IPS-18c (cell line): ENCODE measurements around the gene UPK3A.
A peak's percentile ranks its signal among the peaks of the same experiment; 100 is the strongest.
"Not testable (repeated sequence)": the region's sequence is repeated elsewhere in the genome, so short reads cannot be mapped to it uniquely, and the experiment has no call there.

Source experiments
- H3K4me3 ChIP-seq: 2 replicates; pipeline ENCODE4 v1.7.0; 2013; ENCODE audit warnings: low read depth, mild to moderate bottlenecking, low read length, moderate library complexity; ENCODE audit not compliant: insufficient read depth
- H3K9me3 ChIP-seq: one replicate; pipeline ENCODE4 v1.6.1; 2013; ENCODE audit warnings: mild to moderate bottlenecking, low read length, moderate library complexity; ENCODE audit not compliant: control insufficient read depth, insufficient read depth

The UPK3A gene

DNA sequence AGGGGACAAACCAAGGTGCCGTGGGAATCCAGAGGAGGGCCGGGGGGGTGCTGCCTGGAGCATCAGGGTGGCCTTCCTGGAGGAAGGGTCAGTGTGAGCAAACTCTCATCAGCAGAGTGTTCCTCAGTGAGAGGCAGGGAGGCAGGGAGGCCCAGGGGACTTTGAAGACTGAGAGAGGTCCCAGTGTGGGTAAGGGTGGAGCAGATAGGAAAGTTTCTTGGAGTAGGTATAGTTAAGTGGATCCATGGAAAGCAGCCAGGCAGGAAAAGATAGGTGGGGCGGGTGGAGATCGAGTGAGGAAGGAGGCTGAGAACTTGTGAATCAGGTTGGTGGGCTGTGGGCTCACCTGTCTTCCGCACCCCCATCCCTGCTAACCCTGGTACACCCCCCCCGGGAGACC, 9.3 kb downstream of the UPK3A start:
- peaks cover 2% of the 10 kb centered on the region for H3K9me3 ChIP-seq
- no peak overlapping the region for H3K4me3 ChIP-seq

DNA sequence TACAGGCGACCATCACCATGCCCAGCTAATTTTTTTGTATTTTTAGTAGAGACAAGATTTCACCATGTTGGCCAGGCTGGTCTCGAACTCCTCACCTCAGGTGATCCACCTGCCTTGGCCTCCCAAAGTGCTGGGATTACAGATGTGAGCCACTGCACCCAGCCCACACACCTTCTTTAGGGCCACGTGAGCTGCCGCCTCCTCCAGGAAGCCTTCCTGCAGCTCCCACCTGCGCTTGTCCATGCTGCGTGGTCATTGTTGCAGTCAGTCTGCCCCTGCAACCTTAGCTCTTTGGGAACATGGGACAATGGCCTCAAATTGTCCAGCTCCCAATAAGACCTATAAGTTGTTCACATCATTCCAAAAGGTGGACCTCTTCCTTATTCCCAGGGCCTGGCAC, 10.3 kb downstream of the UPK3A start:
- not testable (repeated sequence) for H3K4me3 ChIP-seq, H3K9me3 ChIP-seq

GRCh38 chr22:45295492-45295891, 10.7 kb downstream of the UPK3A start:
- Histone ChIP-seq H3K4me3 (no peak overlapping the region), H3K9me3 (peaks cover 2% of the 10 kb centered on the region)

GRCh38 chr22:45296628-45297297, 12.0 kb downstream of the UPK3A start:
- Histone ChIP-seq H3K9me3 (peaks cover 2% of the 10 kb centered on the region), H3K4me3 (no peak overlapping the region)

DNA sequence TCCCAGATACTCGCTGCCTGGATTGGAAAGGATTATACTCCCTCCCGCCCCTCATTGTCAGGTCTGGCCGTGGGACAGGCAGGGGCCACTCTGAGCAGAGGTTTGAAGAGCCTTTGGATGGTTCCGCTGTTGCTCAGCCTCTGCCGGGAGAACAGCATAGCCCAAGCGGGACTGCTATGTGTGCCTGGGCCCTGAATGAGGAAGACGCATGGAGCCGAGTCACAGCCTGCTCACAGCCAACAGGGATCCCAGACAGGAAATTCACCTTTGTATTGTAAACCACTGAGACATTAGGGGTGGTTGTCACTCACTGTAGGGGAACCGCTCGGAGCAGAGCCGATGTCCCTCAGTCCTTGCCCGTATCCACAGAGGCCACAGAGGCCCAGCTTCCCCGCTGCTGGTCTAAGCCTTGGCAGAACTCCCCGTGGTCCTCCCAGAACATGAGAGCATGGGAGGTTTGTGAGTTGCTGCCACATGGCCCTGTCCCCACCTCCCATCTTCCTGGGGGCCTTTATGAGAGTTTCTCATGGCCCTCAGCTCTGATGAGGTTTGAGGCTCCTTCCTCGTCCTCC, 14.3 kb downstream of the UPK3A start:
- no peaks in the 10 kb centered on the region for H3K9me3 ChIP-seq
- no peak overlapping the region for H3K4me3 ChIP-seq

- Histone ChIP-seq H3K4me3 (no peak overlapping the region), H3K9me3 (no peaks in the 10 kb centered on the region)
These were observed 18.0 kb downstream of the UPK3A start for GRCh38 chr22:45302751-45303150.

GRCh38 chr22:45303181-45303580, 18.4 kb downstream of the UPK3A start:
- no peak overlapping the region for H3K4me3 ChIP-seq
- no peaks in the 10 kb centered on the region for H3K9me3 ChIP-seq

GRCh38 chr22:45304971-45305370, 20.2 kb downstream of the UPK3A start:
- no peaks in the 10 kb centered on the region for H3K9me3 ChIP-seq
- no peak overlapping the region for H3K4me3 ChIP-seq

DNA sequence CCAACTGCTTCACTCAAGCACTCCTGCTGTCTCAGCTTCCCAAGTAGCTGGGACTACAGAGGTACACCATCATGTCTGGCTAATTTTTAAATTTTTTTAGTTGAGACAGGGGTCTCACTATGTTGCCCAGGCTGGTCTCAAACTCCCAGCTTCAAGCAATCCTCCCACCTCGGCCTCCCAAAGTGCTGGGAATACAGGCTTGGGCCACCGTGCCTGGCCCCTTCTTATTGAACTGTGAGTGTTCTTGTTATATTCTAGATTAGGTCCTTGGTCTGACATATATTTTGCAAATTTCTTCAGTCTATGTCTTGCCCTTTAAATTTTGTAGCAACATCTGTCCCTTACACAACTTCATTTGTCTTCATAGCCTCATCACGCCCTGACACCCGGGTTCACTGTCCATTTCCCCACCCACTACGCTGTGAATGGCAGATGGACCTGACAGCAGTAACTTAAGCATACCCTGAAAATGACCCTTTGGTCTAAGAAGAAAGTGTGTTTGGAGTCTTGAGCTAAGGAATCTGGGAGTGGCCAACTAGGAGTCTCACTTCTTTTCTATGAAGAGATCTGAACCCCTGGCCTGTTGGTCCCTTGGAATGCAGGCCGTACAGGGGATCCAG, 20.8 kb downstream of the UPK3A start:
- Histone ChIP-seq H3K9me3 (no peaks in the 10 kb centered on the region), H3K4me3 (no peak overlapping the region)

DNA sequence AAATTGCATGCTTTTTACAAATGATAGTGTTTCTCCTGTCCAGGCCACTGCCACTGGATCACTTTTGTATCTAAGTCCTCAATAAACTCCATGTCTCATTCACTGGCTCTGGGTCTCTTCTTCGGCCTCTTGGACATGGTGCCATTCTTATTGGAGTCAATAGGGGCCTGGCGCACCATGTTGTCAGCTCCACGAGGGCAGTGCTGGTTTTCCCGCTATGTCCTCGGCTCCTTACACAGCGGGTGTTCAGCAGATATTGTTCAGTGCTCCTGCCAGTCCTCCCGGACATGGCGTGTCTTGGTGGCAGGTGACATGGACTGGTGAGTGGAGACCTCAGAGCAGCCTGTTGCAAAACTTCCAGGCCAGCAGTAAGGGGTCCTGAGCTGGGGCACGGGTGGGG, 21.4 kb downstream of the UPK3A start:
- Histone ChIP-seq H3K4me3 (no peak overlapping the region), H3K9me3 (no peaks in the 10 kb centered on the region)

- Histone ChIP-seq H3K4me3 (no peak overlapping the region; the same call in 1 of the 2 replicates), H3K9me3 (no peaks in the 10 kb centered on the region)
These were observed 23.7 kb downstream of the UPK3A start for GRCh38 chr22:45308391-45308956.

DNA sequence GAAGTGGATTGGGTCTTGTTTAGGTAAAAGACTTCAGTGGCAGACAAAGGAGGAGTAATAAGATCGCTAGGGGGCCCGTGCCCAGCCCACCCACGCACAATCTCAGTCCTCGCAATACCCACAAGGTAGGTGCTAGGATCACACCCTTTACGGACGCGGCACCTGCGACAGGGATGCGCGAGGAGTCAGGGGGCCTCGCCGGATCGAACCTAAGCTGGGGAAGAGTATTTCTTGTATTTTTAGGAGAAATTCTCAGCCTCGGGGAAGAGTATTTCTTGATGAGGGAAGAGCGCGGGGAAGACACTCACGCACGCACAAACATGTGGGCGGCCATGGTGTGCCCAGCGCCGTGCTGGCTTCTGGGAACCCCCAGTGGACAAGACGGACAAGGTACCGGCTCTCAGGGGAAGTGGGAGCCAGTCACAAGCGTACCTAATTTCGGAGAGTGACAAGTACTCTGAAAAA, 24.2 kb downstream of the UPK3A start:
- Histone ChIP-seq H3K4me3 (peak overlapping the region; percentile 63), H3K9me3 (no peaks in the 10 kb centered on the region)

DNA sequence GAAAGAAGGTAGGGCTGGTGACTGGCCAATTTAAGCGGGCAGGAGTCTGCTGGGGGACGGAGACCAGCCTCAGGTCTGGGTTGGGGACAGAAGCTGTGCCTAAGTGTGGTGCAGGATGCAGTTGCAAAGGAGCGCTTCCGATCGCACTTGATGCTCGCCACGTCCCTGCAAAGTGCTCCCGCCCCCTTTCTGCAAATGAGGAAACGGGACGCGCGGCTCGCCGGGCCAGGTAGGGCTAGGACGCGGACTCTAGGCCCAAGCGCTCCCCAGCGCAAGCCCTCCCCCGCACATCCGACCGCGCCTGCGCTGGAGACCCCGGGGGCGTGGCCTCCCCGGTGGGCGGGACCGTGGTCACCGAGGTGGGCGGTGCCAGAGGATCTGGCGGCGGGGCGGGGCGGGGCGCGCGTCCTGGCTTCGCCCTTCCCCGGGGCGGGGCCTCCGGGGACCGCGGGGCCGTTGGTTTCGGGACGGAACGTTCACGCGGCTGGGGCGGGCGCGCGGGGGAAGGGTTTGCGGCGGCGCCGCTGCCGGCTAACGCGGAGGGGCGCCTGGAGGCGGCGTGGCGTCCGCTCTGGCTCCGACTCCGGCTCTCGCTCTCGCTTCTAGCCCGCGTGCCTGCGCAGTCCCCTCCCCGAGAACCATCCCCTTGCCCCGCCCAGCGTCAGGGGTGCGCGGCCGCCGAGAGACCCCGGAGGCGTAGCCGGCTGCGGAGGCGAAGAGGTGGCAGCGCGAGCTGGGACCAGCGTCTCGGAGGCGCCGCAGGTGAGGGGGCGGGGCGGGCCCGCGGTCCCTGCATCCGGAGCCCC, 24.9 kb downstream of the UPK3A start, which contains the start of gene FAM118A:
Gene FAM118A, plus strand, starts transcription at position 513 of the 806 bp plus-strand sequence. CDS start 12,446 bp downstream, outside the sequence.
- peak within 1 kb of the TSS; percentile 80 for H3K4me3 ChIP-seq
- H3K9me3 ChIP-seq, result no peaks in the 10 kb centered on the region

- Histone ChIP-seq H3K4me3 (peak overlapping the region; percentile 80), H3K9me3 (no peaks in the 10 kb centered on the region)
These were observed 25.7 kb downstream of the UPK3A start for GRCh38 chr22:45310331-45310976.

- H3K9me3 ChIP-seq, result no peaks in the 10 kb centered on the region
- H3K4me3 ChIP-seq, result peak overlapping the region; percentile 80
These were observed 26.3 kb downstream of the UPK3A start for GRCh38 chr22:45310977-45311531.

GRCh38 chr22:45312415-45312814, 27.7 kb downstream of the UPK3A start:
- H3K4me3 ChIP-seq, result no peak overlapping the region

GRCh38 chr22:45312856-45313255, 28.1 kb downstream of the UPK3A start:
- no peak overlapping the region for H3K4me3 ChIP-seq
- no peaks in the 10 kb centered on the region for H3K9me3 ChIP-seq

More at GRCh38 chr22:45312415-45312814, 27.7 kb downstream of the UPK3A start:
- H3K9me3 ChIP-seq, result no peaks in the 10 kb centered on the region
